Endodermal cell (in vitro differentiated cells): ENCODE data around the gene TECPR1. TPM values are rescaled to one million over a fixed set of nuclear protein-coding genes. Genes with fewer than 3 reads are reported as not detected.

Source experiments
- DNase-seq: peaks from one replicate; pipeline ENCODE4 v3.0.0-alpha.2; 2017
- H3K27ac ChIP-seq: 2 replicates; pipeline ENCODE4 v1.5.1; 2013; ENCODE audit warnings: mild to moderate bottlenecking, low read depth, low read length, moderate library complexity
- H3K27me3 ChIP-seq: 2 replicates; pipeline ENCODE4 v1.6.1; 2013; ENCODE audit warnings: mild to moderate bottlenecking, low read length, moderate library complexity; ENCODE audit not compliant: insufficient read depth, control insufficient read depth, poor library complexity, severe bottlenecking
- H3K36me3 ChIP-seq: 2 replicates; pipeline ENCODE4 v1.7.0; 2013; ENCODE audit warnings: mild to moderate bottlenecking, low read length, moderate library complexity; ENCODE audit not compliant: control insufficient read depth, insufficient read depth
- H3K4me1 ChIP-seq: one replicate; pipeline ENCODE4 v1.7.0; 2013; ENCODE audit warnings: low read length; ENCODE audit not compliant: control insufficient read depth, insufficient read depth
- H3K4me3 ChIP-seq: 2 replicates; pipeline ENCODE4 v1.5.1; 2013; ENCODE audit warnings: mild to moderate bottlenecking, low read length, moderate library complexity
- H3K9ac ChIP-seq: 2 replicates; pipeline ENCODE4 v1.6.1; 2013; ENCODE audit warnings: mild to moderate bottlenecking, low read length, moderate library complexity; ENCODE audit not compliant: poor library complexity, severe bottlenecking; ENCODE audit errors: extremely low read depth
- H3K9me3 ChIP-seq: 2 replicates; pipeline ENCODE4 v1.6.1; 2013; ENCODE audit warnings: mild to moderate bottlenecking, low read length, moderate library complexity; ENCODE audit not compliant: control insufficient read depth
- H3K27ac Mint-ChIP-seq: 2 replicates; pipeline ENCODE4 v1.8.0; 2020; ENCODE audit warnings: mixed read lengths
- H3K27me3 Mint-ChIP-seq: 2 replicates; pipeline ENCODE4 v1.8.0; 2021; ENCODE audit warnings: mild to moderate bottlenecking, mixed read lengths; ENCODE audit not compliant: insufficient read depth
- H3K36me3 Mint-ChIP-seq: 2 replicates; pipeline ENCODE4 v1.8.0; 2020; ENCODE audit warnings: low read depth, mixed read lengths
- H3K4me1 Mint-ChIP-seq: 2 replicates; pipeline ENCODE4 v1.8.0; 2020; ENCODE audit warnings: mixed read lengths
- H3K4me3 Mint-ChIP-seq: 2 replicates; pipeline ENCODE4 v1.8.0; 2020; ENCODE audit warnings: mild to moderate bottlenecking, moderate library complexity, mixed read lengths
- H3K9me3 Mint-ChIP-seq: 2 replicates; pipeline ENCODE4 v1.8.0; 2020; ENCODE audit warnings: mild to moderate bottlenecking, mixed read lengths
- CTCF ChIP-seq: fragments of 200-600 bp; sonication (generic); conservative IDR thresholded peaks from 2 replicates; pipeline ENCODE4 v1.5.0; 2021; ENCODE audit warnings: antibody characterized with exemption, mild to moderate bottlenecking
- WGBS, 2 experiments: methylation state at CpG; one replicate each; pipeline versions ENCODE4 v1.1.5 to v1.1.7; 2013; ENCODE audit warnings: missing lambda C conversion rate in 2 of 2, mixed read lengths in 1 of 2; ENCODE audit not compliant: insufficient coverage in 1 of 2, insufficient read length in 1 of 2; 5-methylcytosine and 5-hydroxymethylcytosine counted together
- total RNA-seq, 2 donors: library from RNA; stranded (reverse); fragmentation: NEBNext Ultra II Directional in 1 of 2; extraction: Animal tissue kit (Norgen Biotek cat#: 25700) in 1 of 2; gene quantifications; 2 replicates in 1 of 2; 3 replicates in 1 of 2; pipeline ENCODE4 v1.2.1, GENCODE V29; 2021

The TECPR1 gene
- total RNA-seq, 2 donors from 2014 or later: 27.2 to 32.0 TPM

GRCh38 chr7:98178321-98178720 is 73.7 kb downstream of the TECPR1 start:
- no peak overlapping the region for H3K4me3 ChIP-seq
- H3K36me3 ChIP-seq: peaks cover 16% of the 10 kb centered on the region
- no peak for DNase-seq
- H3K27me3 Mint-ChIP-seq: no peaks in the 10 kb centered on the region
- H3K4me1 Mint-ChIP-seq: peaks cover 7% of the 10 kb centered on the region
- no peaks in the 10 kb centered on the region for H3K9me3 Mint-ChIP-seq
- H3K9me3 ChIP-seq: no peaks in the 10 kb centered on the region
- no peaks in the 10 kb centered on the region for H3K27me3 ChIP-seq
- no peak overlapping the region for H3K9ac ChIP-seq
- no peaks in the 10 kb centered on the region for H3K4me1 ChIP-seq
- H3K4me3 Mint-ChIP-seq: no peak overlapping the region
- no peak overlapping the region for H3K27ac Mint-ChIP-seq
- no peak for TF ChIP-seq CTCF
- 93 to 96% methylated on average over 9 to 16 of the region's 16 CpGs for WGBS, 2 experiments
- no peak overlapping the region for H3K27ac ChIP-seq
- H3K36me3 Mint-ChIP-seq: peaks cover 14% of the 10 kb centered on the region

- H3K27ac Mint-ChIP-seq: no peak overlapping the region
- no peak overlapping the region for H3K4me3 Mint-ChIP-seq
- H3K9me3 Mint-ChIP-seq: no peaks in the 10 kb centered on the region
- Histone ChIP-seq H3K27ac (no peak overlapping the region), H3K9ac (no peak overlapping the region), H3K27me3 (no peaks in the 10 kb centered on the region), H3K4me1 (no peaks in the 10 kb centered on the region), H3K36me3 (peaks cover 21% of the 10 kb centered on the region), H3K9me3 (no peaks in the 10 kb centered on the region), H3K4me3 (no peak overlapping the region)
- peaks cover 9% of the 10 kb centered on the region for H3K36me3 Mint-ChIP-seq
- no peaks in the 10 kb centered on the region for H3K27me3 Mint-ChIP-seq
- TF ChIP-seq CTCF: no peak
- peaks cover 7% of the 10 kb centered on the region for H3K4me1 Mint-ChIP-seq
- DNase-seq: no peak
- 95% methylated on average over 6 of the region's 6 CpGs for WGBS, 2 experiments
Measured at GRCh38 chr7:98177553-98177952, 74.5 kb downstream of the TECPR1 start.

- no peaks in the 10 kb centered on the region for H3K27me3 Mint-ChIP-seq
- peaks cover 7% of the 10 kb centered on the region for H3K4me1 Mint-ChIP-seq
- peaks cover 12% of the 10 kb centered on the region for H3K36me3 Mint-ChIP-seq
- no peak overlapping the region for H3K4me3 Mint-ChIP-seq
- H3K9me3 ChIP-seq: no peaks in the 10 kb centered on the region
- no peaks in the 10 kb centered on the region for H3K27me3 ChIP-seq
- H3K9ac ChIP-seq: no peak overlapping the region
- no peaks in the 10 kb centered on the region for H3K4me1 ChIP-seq
- H3K27ac Mint-ChIP-seq: no peak overlapping the region
- H3K36me3 ChIP-seq: peaks cover 31% of the 10 kb centered on the region
- WGBS, 2 experiments: 92% methylated on average over 7 to 8 of the region's 8 CpGs
- H3K4me3 ChIP-seq: no peak overlapping the region
- H3K27ac ChIP-seq: no peak overlapping the region
- no peak for TF ChIP-seq CTCF
- no peak for DNase-seq
- no peaks in the 10 kb centered on the region for H3K9me3 Mint-ChIP-seq
Measured at GRCh38 chr7:98175260-98175940, 76.6 kb downstream of the TECPR1 start.
